Measurements from ENCODE around the gene EFNB3. TPM values are rescaled to one million over a fixed set of nuclear protein-coding genes. Genes with fewer than 3 reads are reported as not detected.

EFNB3 gene
- total RNA-seq, 1 experiment from 2014 or later: 0.07 TPM

DNA sequence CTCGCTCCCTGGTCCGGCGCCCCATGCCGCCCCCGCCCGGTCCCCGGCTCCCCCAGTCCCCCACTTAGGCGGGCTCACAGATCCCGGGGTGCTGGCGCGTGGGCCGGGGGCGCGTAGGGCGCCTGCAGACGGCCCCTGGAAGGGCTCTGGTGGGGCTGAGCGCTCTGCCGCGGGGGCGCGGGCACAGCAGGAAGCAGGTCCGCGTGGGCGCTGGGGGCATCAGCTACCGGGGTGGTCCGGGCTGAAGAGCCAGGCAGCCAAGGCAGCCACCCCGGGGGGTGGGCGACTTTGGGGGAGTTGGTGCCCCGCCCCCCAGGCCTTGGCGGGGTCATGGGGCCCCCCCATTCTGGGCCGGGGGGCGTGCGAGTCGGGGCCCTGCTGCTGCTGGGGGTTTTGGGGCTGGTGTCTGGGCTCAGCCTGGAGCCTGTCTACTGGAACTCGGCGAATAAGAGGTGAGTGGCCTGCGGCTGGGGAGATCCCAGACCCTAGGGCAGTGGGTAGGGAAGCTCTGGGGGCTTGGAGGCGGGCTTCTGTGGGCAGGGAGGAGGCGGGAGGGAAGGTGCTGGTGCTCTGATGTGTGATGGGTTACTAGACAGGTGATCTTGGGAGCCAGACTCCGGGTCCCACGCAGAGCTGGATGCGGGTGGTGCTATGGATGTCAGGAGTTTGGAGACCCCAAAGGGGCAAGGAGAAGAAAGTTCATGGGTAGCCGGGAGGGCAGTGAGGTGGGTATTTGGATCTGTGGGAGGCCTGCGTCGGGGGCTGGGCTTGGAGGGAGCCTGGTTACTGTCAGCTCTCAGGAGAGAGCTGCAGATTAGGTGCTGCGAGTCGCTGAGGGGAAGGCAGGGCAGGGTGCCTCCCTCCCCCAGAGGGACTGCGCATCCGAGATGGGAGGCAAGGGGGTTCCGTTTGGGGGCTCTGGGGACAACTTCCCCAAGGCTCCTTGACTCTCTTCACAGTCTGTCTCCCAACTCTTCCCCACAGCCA, 560 bp downstream of the EFNB3 start:
- Histone ChIP-seq H3K79me2 (ENCODE audit: insufficient read depth, low read length) (no peaks in the 10 kb centered on the region), H3K27ac (ENCODE audit: low read depth, low read length) (no peak overlapping the region), H2AFZ (ENCODE audit: low read depth, low read length, poor library complexity, severe bottlenecking) (no peak overlapping the region), H3K36me3 (ENCODE audit: control insufficient read depth in 1 of 2, insufficient read depth in 2 of 2, low read length in 2 of 2) (peaks cover 3 to 5% of the 10 kb centered on the region in 2 experiments; a peak in 1 of 4 replicates), H3K4me2 (ENCODE audit: low read length) (no peak overlapping the region), H3K9me3 (ENCODE audit: control insufficient read depth in 1 of 2, insufficient read depth in 1 of 2, low read depth in 1 of 2, low read length in 2 of 2) (no peaks in the 10 kb centered on the region), H3K4me1 (ENCODE audit: control insufficient read depth in 1 of 2, insufficient read depth in 2 of 2, low read length in 2 of 2) (peaks cover 0 to 15% of the 10 kb centered on the region in 2 experiments; a peak in 1 of 4 replicates), H3K4me3 (replicated peaks in 1 of 2; ENCODE audit: low read depth in 1 of 2, low read length in 2 of 2) (no peak overlapping the region), H3K9me2 (ENCODE audit: insufficient read depth) (0 out of 2 replicates have a peak, but pooled peaks cover under 1% of the 10 kb centered on the region), H4K20me1 (ENCODE audit: insufficient read depth) (no peaks in the 10 kb centered on the region), H3K27me3 (ENCODE audit: insufficient read depth, low read length) (no peaks in the 10 kb centered on the region), H3K9ac (ENCODE audit: low read length) (no peak overlapping the region)
- TF ChIP-seq ELF1 (IDR thresholded peaks at IDR 0.05; ENCODE audit: borderline replicate concordance, low read depth): no peak
- TF ChIP-seq, protein P1, sequence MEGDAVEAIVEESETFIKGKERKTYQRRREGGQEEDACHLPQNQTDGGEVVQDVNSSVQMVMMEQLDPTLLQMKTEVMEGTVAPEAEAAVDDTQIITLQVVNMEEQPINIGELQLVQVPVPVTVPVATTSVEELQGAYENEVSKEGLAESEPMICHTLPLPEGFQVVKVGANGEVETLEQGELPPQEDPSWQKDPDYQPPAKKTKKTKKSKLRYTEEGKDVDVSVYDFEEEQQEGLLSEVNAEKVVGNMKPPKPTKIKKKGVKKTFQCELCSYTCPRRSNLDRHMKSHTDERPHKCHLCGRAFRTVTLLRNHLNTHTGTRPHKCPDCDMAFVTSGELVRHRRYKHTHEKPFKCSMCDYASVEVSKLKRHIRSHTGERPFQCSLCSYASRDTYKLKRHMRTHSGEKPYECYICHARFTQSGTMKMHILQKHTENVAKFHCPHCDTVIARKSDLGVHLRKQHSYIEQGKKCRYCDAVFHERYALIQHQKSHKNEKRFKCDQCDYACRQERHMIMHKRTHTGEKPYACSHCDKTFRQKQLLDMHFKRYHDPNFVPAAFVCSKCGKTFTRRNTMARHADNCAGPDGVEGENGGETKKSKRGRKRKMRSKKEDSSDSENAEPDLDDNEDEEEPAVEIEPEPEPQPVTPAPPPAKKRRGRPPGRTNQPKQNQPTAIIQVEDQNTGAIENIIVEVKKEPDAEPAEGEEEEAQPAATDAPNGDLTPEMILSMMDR (IDR thresholded peaks at IDR 0.05 in 2 of 3, conservative IDR thresholded peaks at IDR 0.05 in 1 of 3; ENCODE audit: borderline replicate concordance in 1 of 3, insufficient read depth in 1 of 3, low read depth in 2 of 3, low read length in 2 of 3): no peak
- TF ChIP-seq SP1 (IDR thresholded peaks at IDR 0.05; ENCODE audit: low read depth): no peak
- no peak for TF ChIP-seq ZBTB33 (IDR thresholded peaks at IDR 0.05; ENCODE audit: extremely low read depth, insufficient replicate concordance, low read length)
- TF ChIP-seq POLR2A (IDR thresholded peaks at IDR 0.05; ENCODE audit: borderline replicate concordance, extremely low read depth, insufficient read depth, insufficient read length): no peak
- TF ChIP-seq CEBPB (IDR thresholded peaks at IDR 0.05; ENCODE audit: low read depth): no peak
- TF ChIP-seq SRF (IDR thresholded peaks at IDR 0.05; ENCODE audit: low read depth): no peak
- TF ChIP-seq ZFX (IDR thresholded peaks at IDR 0.05): no peak
- no peak for TF ChIP-seq ZNF274 (IDR thresholded peaks at IDR 0.05; ENCODE audit: low read depth, low read length)
- TF ChIP-seq EGR1 (IDR thresholded peaks at IDR 0.05; ENCODE audit: low read depth): no peak
- TF ChIP-seq TCF7L2 (IDR thresholded peaks at IDR 0.05; ENCODE audit: borderline replicate concordance, extremely low read depth, insufficient read depth, insufficient read length): no peak
- TF ChIP-seq CBX3 (IDR thresholded peaks at IDR 0.05; ENCODE audit: low read depth): no peak
- TF ChIP-seq, protein P2, sequence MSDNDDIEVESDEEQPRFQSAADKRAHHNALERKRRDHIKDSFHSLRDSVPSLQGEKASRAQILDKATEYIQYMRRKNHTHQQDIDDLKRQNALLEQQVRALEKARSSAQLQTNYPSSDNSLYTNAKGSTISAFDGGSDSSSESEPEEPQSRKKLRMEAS (IDR thresholded peaks at IDR 0.05): no peak
- TF ChIP-seq POLR2AphosphoS5 (IDR thresholded peaks at IDR 0.05; ENCODE audit: low read depth, low read length): no peak
- TF ChIP-seq RAD21 (IDR thresholded peaks at IDR 0.05; ENCODE audit: low read depth): no peak
- TF ChIP-seq, protein P3, sequence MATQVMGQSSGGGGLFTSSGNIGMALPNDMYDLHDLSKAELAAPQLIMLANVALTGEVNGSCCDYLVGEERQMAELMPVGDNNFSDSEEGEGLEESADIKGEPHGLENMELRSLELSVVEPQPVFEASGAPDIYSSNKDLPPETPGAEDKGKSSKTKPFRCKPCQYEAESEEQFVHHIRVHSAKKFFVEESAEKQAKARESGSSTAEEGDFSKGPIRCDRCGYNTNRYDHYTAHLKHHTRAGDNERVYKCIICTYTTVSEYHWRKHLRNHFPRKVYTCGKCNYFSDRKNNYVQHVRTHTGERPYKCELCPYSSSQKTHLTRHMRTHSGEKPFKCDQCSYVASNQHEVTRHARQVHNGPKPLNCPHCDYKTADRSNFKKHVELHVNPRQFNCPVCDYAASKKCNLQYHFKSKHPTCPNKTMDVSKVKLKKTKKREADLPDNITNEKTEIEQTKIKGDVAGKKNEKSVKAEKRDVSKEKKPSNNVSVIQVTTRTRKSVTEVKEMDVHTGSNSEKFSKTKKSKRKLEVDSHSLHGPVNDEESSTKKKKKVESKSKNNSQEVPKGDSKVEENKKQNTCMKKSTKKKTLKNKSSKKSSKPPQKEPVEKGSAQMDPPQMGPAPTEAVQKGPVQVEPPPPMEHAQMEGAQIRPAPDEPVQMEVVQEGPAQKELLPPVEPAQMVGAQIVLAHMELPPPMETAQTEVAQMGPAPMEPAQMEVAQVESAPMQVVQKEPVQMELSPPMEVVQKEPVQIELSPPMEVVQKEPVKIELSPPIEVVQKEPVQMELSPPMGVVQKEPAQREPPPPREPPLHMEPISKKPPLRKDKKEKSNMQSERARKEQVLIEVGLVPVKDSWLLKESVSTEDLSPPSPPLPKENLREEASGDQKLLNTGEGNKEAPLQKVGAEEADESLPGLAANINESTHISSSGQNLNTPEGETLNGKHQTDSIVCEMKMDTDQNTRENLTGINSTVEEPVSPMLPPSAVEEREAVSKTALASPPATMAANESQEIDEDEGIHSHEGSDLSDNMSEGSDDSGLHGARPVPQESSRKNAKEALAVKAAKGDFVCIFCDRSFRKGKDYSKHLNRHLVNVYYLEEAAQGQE (IDR thresholded peaks at IDR 0.05; ENCODE audit: low read depth): no peak
- no peak for TF ChIP-seq SIN3A (IDR thresholded peaks at IDR 0.05; ENCODE audit: low read depth)
- no peak for TF ChIP-seq YY1 (IDR thresholded peaks at IDR 0.05; ENCODE audit: extremely low read depth, insufficient replicate concordance, low read depth, low read length)
- POLR2A ChIA-PET: interaction anchor here (1.2 kb wide), 3 partner anchors 11 to 19 kb away, joined by 3 to 4 read pairs (median 4); partner anchors contain the start of gene TP53
- RAD21 ChIA-PET (ENCODE audit: low non-redundant PET in 1 of 2, low total read pairs in 2 of 2, uncharacterized antibody in 2 of 2, unreplicated experiment in 2 of 2): no interaction called here
- CTCF ChIA-PET: no interaction called here
- no peak for ATAC-seq
- intact Hi-C loops (cut with micrococcal nuclease): no loop called here
- BruUV-seq (replicated peaks): no TSS peak
- DNase-seq (ENCODE audit: low read depth, low spot score): no peak

Data from HCT116 (cell line).